HG03457 (cell line): ENCODE data around the gene PRPF6.

Source experiments
- ATAC-seq: cut with Tn5 transposase; IDR thresholded peaks from one replicate; pipeline ENCODE4 v1.9.1; 2021; ENCODE audit warnings: moderate number of reproducible peaks; ENCODE audit not compliant: unreplicated experiment

The PRPF6 gene

DNA sequence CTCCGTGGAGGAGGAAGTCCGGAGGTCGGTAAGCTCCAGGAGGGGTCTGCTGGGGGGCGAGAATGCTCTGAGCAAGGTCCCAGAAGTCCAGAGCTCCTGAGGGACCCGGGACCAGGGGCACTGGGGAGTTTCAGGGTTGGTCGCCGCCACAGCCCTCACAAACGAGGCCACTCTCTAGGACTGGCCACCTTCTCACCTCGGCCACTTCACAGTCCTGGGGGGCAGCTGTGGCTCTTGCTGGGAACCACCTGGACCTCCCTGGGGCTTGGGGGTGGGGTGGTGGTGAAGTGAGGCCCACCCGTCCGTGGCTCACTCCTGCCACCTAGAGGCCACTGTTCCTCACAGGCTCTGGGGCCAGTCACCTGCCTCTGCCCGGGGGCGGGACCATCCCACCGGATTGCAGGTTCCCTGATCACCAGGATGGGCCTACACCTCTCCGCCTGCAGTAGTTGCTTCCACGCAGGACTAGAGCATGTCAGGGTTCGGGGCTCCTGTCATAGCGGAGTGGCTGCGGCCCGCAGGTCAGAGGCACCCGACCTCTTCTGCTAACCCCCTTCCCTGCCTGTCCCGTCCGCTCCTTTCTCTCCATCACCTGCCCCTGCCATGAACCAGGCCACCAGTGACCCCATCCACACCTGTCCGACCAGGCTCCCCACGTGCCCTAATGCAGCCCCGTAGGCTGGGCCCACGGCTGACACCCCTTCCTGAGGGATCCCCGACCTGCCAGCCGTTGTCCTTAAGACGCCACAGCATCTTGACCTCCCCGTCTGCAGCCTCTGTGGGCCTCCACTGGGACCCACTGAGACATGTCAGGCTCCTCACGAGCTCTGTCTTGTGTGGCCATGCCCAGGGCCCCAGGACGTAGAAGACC is 76.9 kb downstream of the PRPF6 start:
- ATAC-seq, result no peak

DNA sequence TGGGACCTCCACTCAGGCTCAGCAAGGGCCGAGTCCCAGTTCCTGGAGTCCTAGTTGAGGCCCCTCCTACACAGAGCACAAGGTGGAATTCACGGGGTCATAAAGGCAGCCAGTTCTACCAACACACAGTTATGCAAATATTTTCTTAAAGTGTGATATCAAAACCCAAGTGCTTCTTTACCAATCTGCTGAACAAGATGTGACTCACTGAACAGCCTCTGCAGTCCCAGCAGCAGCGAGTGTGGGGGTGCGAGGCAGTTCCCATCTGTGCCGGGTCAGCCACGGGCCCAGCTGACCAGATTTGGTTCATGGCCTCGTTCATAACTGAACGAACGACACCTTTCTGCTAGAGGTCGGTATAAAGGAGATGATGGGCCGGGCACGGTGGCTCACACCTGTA is 77.6 kb downstream of the PRPF6 start:
- ATAC-seq, result no peak

GRCh38 chr20:64062276-64062595 is 81.3 kb downstream of the PRPF6 start:
- ATAC-seq, result no peak

GRCh38 chr20:64062596-64063388 is 81.9 kb downstream of the PRPF6 start, which contains the start of gene TCEA2:
TCEA2 (plus strand) TSS chr20:64063198; CDS start chr20:64063313, 115 bp downstream.
- ATAC-seq, result peak; percentile 51

GRCh38 chr20:64063389-64064144 is 82.6 kb downstream of the PRPF6 start:
- ATAC-seq, result no peak

DNA sequence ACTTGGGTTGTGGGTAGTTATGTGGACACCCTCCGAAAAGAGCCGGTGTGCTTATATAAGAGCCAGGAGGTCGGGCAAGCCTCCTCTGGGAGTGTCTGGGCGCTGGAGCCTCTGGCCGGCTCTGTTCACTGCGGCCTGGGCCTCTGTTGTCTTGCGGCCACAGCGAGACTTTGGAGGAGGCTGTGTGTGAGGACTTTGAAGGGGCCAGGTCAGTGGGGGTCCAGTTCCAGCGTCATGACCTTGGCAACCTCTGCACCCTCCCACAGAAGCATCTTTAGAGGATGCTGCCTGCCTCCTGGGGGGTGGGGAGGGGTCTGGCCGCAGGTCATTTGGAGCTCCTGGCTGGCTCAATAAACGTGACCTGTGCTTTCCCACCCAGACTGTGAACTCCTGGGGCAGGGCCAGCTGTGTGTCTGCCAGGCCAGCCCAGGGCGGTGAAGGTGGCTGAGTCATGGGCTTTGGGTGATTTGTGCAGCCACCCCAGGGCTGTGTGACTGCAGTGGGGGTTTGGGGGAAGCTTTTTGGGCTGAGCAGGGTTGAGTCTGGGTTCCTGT is 83.3 kb downstream of the PRPF6 start:
- no peak for ATAC-seq

DNA sequence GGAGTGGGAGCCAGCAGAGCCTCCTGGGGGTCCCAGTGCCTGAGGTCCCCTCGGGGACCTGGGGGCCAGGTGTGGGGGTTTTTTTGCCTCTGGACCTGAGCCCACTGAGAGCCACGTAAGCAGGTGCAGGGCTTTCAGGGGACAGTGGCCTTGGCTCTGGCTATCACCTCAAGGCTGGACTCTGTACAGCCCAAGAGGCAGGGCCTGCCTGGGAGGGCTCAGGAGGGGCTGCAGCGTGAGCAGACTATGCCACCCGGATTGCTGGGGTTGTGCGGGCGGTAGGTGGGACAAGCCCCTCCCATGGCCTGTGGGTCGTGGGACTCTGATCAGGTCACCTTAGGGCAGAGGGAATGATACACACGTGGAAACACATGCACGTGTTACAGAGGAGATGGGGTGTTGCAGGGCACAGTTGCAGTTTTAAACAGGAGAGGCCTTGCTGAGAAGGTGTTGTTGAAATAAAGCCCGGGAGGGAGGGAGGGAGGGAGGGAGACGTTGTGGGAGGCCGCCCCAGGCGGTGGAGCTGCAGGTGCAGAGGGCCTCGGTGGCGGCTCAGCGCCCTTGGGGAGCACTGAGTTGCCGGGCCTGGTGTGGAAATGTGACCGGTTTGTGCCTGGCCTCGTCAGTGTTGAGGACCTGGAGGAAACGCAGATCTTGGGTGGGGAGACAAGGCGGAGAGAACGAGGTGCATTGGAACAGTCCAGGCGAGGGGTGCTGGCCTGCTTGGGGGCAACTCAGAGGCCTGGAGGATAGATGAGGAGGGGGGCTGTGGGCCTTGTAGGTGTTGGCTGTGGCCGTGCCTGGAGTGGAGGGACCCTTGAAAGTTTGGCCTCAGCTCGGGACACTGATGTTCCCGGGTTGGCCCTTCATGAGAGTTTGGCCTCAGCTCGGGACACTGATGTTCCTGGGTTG is 84.4 kb downstream of the PRPF6 start:
- ATAC-seq, result no peak

- peak; percentile 50 for ATAC-seq
Measured at GRCh38 chr20:64065974-64066343, 85.0 kb downstream of the PRPF6 start.

DNA sequence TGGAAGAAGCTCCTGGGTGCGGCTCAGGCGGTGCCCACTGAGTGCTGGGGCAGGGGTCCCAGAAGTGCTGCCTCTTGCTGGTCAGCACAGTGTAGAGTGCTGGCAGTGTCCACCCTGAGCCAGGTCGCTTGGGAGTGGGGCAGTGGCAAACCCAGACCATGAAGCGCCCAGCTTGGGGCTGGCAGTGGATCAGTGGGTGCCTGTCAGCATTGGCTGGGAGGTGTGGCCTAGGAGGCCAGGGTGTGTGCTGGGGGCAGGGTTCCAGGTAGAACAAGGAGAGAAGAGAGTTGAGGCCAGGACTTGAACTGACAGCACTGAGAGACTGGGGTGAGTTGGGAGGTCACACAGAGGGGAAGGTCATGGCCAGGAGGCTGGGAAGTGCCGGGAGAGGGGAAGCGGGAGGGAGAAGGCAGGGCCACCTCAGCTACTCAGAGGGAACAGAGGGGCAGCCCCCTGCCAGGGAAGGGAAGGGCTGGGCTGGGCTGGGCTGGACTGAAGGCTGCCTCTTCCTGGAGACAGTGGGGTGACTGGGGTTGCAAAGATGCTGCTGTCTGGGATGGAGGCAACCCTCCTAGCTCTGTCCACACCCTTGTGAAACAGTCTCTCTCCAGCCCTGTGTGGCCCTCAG is 86.2 kb downstream of the PRPF6 start:
- ATAC-seq, result no peak

DNA sequence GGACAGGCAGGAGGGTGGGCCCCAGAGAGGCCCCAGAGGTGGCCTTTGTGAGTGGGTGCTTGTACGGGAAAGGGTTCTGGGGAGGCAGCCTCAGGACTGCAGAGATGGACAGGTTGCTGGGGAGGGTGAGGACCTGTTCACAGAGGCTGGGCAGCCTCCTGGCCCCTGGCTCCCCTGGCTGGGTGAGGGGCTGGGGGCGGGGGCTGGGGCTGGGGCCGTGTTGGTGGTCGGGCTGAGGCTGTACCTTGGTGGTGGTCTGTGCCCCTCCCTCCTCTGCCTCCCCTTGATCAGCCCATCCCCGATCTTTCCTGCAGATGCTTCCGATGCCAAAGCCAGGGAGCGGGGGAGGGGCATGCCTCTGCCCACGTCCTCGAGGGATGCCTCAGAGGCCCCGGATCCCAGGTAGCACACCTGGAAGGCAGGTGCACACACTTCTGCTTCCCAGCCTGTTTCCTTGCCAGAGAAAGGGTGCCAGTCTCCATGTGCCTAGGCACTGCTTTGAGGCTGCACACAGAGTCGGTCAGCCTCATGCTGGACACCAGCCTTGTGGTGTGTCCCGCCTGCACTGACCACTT is 86.9 kb downstream of the PRPF6 start:
- no peak for ATAC-seq

DNA sequence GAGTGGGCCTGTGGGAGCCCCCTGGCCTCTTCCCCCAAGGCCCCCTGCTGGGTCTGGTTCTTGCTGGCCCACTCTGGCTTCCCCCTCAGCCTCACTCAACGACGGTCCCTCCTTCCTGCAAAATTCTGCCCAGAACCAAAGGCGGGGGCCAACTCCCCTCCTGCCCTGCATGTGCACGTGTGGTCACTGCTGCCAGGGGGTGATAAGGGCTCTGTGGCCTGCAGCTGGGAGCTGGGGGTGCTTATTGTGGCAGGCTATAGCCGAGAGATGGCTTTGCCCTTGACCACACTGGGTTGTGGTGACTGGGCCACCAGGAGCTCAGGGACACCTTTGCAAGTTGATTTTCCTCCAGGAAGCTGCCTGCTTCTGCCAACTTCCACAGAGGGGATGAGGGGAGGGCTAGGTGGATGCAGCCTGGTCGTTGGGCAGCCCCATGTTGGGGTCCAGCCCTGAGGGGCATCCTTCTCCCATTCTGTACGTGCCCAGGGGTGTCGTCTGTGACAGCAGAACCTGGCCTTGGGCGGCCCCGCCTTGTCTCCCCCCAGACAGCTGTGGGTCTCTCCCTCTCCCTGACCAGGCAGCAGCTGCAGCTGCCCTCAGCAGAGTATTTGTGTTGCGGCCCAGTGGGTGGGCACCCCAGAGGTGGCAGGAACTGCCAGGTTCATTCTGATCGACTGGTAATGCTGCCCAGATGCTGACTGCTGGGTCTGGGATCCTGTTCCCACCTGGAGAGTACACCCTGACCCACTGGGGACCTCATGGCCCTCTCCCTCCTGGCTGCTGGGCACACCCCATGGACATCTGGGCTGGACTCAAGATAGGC is 87.7 kb downstream of the PRPF6 start:
- no peak for ATAC-seq

DNA sequence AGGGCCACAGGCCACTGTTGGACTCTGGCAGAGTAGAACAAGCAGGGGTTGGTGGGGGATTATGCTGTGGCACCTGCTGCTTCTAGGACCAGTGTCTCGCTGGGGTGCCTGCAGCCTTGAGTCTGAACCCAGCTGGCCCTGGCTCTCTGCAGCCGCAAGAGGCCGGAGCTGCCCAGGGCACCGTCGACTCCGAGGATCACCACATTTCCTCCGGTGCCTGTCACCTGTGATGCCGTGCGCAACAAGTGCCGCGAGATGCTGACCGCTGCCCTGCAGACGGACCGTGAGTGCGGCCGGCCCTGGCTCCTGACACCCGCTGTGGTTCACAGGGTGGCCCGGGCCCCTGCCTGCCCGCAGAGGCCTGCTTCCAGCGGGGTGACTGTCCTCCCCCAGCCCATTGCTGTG is 88.3 kb downstream of the PRPF6 start:
- ATAC-seq, result no peak

- no peak for ATAC-seq
Measured at GRCh38 chr20:64069614-64070243, 88.8 kb downstream of the PRPF6 start.

- no peak for ATAC-seq
Measured at GRCh38 chr20:64070244-64070993, 89.5 kb downstream of the PRPF6 start.

- no peak for ATAC-seq
Measured at GRCh38 chr20:64071341-64072332, 90.7 kb downstream of the PRPF6 start.

DNA sequence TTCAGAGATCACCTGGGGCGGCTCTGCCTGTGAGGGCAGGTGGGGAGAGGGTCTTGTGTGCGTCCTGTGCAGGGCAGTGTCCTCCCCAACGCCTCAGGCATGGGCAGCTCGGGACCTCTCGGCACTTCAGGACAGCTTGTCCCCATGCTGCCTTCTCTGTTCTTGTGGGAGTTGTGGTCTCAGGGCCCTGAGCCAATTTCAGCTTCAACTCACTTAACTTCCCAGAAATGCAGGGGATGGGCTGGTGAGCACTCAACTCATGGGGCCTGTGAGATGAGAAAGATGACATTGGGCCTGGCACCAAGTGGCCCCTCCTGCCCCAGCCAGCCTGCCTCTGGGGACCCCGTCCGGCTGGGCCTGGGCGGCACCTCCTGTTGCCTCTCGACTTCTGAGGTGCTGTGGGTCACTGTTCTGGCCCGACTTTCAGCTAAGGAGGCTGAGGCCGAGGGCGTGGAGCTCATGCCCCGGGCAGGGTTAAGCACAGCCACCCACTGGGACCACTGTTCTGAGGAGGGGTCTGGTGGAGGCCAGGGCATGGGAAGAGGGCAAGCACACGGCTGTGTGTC is 91.6 kb downstream of the PRPF6 start:
- no peak for ATAC-seq
